SK-N-SH (cell line): Measurements from ENCODE around the gene SLC34A1.

ENCODE experiments used
- CTCF ChIP-seq: fragments of 200-600 bp; sonication (generic); IDR thresholded peaks from 2 replicates; pipeline ENCODE4 v1.6.1; 2017; ENCODE audit warnings: antibody characterized with exemption, mild to moderate bottlenecking, moderate library complexity
- EP300 ChIP-seq, 2 experiments: IDR thresholded peaks; 2 replicates each; pipeline versions ENCODE4 v1.4.0 to v1.6.1; 2012; ENCODE audit warnings: borderline replicate concordance in 1 of 2, low read depth in 1 of 2, low read length in 1 of 2
- EZH2phosphoT487 ChIP-seq: fragments of 200-600 bp; sonication (generic); IDR thresholded peaks from 2 replicates; pipeline ENCODE4 v1.6.1; 2017; ENCODE audit warnings: low read depth, mixed run types, mild to moderate bottlenecking, antibody characterized with exemption, moderate library complexity, borderline replicate concordance
- MEF2A ChIP-seq: IDR thresholded peaks from 2 replicates; pipeline ENCODE4 v1.4.0; 2012; ENCODE audit warnings: low read depth, borderline replicate concordance
- TF ChIP-seq, protein P1 (sequence below): fragments of 150-350 bp; IDR thresholded peaks from 2 replicates; pipeline ENCODE4 v1.6.1; 2017; ENCODE audit warnings: antibody characterized with exemption, low read length, low read depth, borderline replicate concordance

- TF ChIP-seq EZH2phosphoT487 (no peak), EP300 (IDR thresholded peaks at IDR 0.05; ENCODE audit: borderline replicate concordance in 1 of 2, low read depth in 1 of 2, low read length in 1 of 2) (no peak), CTCF (no peak), MEF2A (no peak)
- TF ChIP-seq, protein P1, sequence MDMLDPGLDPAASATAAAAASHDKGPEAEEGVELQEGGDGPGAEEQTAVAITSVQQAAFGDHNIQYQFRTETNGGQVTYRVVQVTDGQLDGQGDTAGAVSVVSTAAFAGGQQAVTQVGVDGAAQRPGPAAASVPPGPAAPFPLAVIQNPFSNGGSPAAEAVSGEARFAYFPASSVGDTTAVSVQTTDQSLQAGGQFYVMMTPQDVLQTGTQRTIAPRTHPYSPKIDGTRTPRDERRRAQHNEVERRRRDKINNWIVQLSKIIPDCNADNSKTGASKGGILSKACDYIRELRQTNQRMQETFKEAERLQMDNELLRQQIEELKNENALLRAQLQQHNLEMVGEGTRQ: no peak
Observed at GRCh38 chr5:177367981-177368868, 16.0 kb upstream of the SLC34A1 start.
